ENCODE results near the gene ADPRH.
"Not testable (repeated sequence)": the region's sequence is repeated elsewhere in the genome, so short reads cannot be mapped to it uniquely, and the experiment has no call there.

Gene ADPRH

GRCh38 chr3:119559441-119559963 is 19.8 kb upstream of the ADPRH start, which contains the start of gene CD80:
Gene CD80 (minus strand): TSS chr3:119559614. CDS start chr3:119557728, 1,886 bp downstream.
- peak in 2 of 3 experiments; percentile 18 to 57 for DNase-seq (ENCODE audit: low read depth in 3 of 3)

- DNase-seq (ENCODE audit: low read depth in 3 of 3): no peak
These were observed 19.1 kb upstream of the ADPRH start for GRCh38 chr3:119560160-119560559.

- DNase-seq (ENCODE audit: low read depth in 3 of 3): no peak
These were observed 16.9 kb upstream of the ADPRH start for GRCh38 chr3:119562307-119562961.

- DNase-seq (ENCODE audit: low read depth in 3 of 3): not testable (repeated sequence)
These were observed 16.0 kb upstream of the ADPRH start for GRCh38 chr3:119563334-119563733.

GRCh38 chr3:119569156-119569555 is 10.1 kb upstream of the ADPRH start:
- no peak for DNase-seq (ENCODE audit: low read depth in 3 of 3)

GRCh38 chr3:119570229-119570628 is 9.1 kb upstream of the ADPRH start:
- DNase-seq (ENCODE audit: low read depth in 3 of 3): no peak

GRCh38 chr3:119571230-119571629 is 8.1 kb upstream of the ADPRH start:
- no peak for DNase-seq (ENCODE audit: low read depth in 3 of 3)

GRCh38 chr3:119571688-119572087 is 7.6 kb upstream of the ADPRH start:
- DNase-seq (ENCODE audit: low read depth in 3 of 3): no peak

- DNase-seq (ENCODE audit: low read depth in 3 of 3): no peak
These were observed 3.8 kb upstream of the ADPRH start for GRCh38 chr3:119575507-119575906.

GRCh38 chr3:119580067-119580760 is 922 bp downstream of the ADPRH start:
- DNase-seq (ENCODE audit: low read depth in 3 of 3): no peak

- no peak for DNase-seq (ENCODE audit: low read depth in 3 of 3)
These were observed 2.9 kb downstream of the ADPRH start for GRCh38 chr3:119582178-119582577.

- DNase-seq (ENCODE audit: low read depth in 3 of 3): no peak
These were observed 5.9 kb downstream of the ADPRH start for GRCh38 chr3:119585208-119585607.

- no peak for DNase-seq (ENCODE audit: low read depth in 3 of 3)
These were observed 6.7 kb downstream of the ADPRH start for GRCh38 chr3:119585856-119586570.

- DNase-seq (ENCODE audit: low read depth in 3 of 3): no peak
These were observed 7.5 kb downstream of the ADPRH start for GRCh38 chr3:119586733-119587172.

GRCh38 chr3:119588112-119588511 is 8.8 kb downstream of the ADPRH start:
- DNase-seq (ENCODE audit: low read depth in 3 of 3): peak in 1 of 3 experiments; percentile 33

GRCh38 chr3:119589102-119589773 is 9.9 kb downstream of the ADPRH start:
- DNase-seq (ENCODE audit: low read depth in 3 of 3): no peak

- DNase-seq (ENCODE audit: low read depth in 3 of 3): no peak
These were observed 11.4 kb downstream of the ADPRH start for GRCh38 chr3:119590706-119591105.

GRCh38 chr3:119592861-119593260 is 13.6 kb downstream of the ADPRH start:
- no peak for DNase-seq (ENCODE audit: low read depth in 3 of 3)

GRCh38 chr3:119594066-119594465 is 14.8 kb downstream of the ADPRH start:
- DNase-seq (ENCODE audit: low read depth in 3 of 3): no peak

- not testable (repeated sequence) for DNase-seq (ENCODE audit: low read depth in 3 of 3)
These were observed 15.6 kb downstream of the ADPRH start for GRCh38 chr3:119594929-119595328.

GRCh38 chr3:119595639-119596334 is 16.5 kb downstream of the ADPRH start:
- DNase-seq (ENCODE audit: low read depth in 3 of 3): no peak

All from stimulated activated CD4-positive, alpha-beta T cell treated with anti-CD3 and anti-CD28 coated beads, TNF-alpha, amount 100 ng/mL, for 24 hours (primary cell).